ENCODE data around the gene APP.

- TF ChIP-seq CTCF (conservative IDR thresholded peaks at IDR 0.05; ENCODE audit: low read length) (no peak), EZH2phosphoT487 (IDR thresholded peaks at IDR 0.05; ENCODE audit: borderline replicate concordance) (no peak)
Measured at GRCh38 chr21:26097475-26097874, 73.1 kb downstream of the APP start.

Measured in Loucy (cell line).